Fibroblast of villous mesenchyme (primary cell): Measurements from ENCODE around the gene AOX1. TPM values are rescaled to one million over a fixed set of nuclear protein-coding genes. Genes with fewer than 3 reads are reported as not detected.

Source experiments
- DNase-seq: peaks from one replicate; pipeline ENCODE4 v3.0.0-alpha.2; 2010; ENCODE audit warnings: low read depth
- H3K4me3 ChIP-seq: 2 replicates; pipeline ENCODE4 v1.5.1; 2011; ENCODE audit warnings: low read depth, mild to moderate bottlenecking, low read length
- CTCF ChIP-seq: IDR thresholded peaks from 2 replicates; pipeline ENCODE4 v1.5.1; 2012; ENCODE audit warnings: low read depth, mild to moderate bottlenecking, low read length; ENCODE audit not compliant: insufficient read depth
- total RNA-seq: library from RNA; depleted of rRNA; stranded (reverse); fragments of >200 nt; gene quantifications from 2 replicates; pipeline ENCODE4 v1.2.3, GENCODE V29; 2012

Gene AOX1
- total RNA-seq, 1 donor: 57.4 TPM

GRCh38 chr2:200618590-200619021, 32.8 kb downstream of the AOX1 start:
- peak; percentile 58 for DNase-seq
- TF ChIP-seq CTCF: peak; percentile 23
- H3K4me3 ChIP-seq: no peak overlapping the region

GRCh38 chr2:200619279-200619678, 33.5 kb downstream of the AOX1 start:
- DNase-seq: no peak
- no peak for TF ChIP-seq CTCF
- H3K4me3 ChIP-seq: no peak overlapping the region

GRCh38 chr2:200620606-200621390, 35.0 kb downstream of the AOX1 start:
- TF ChIP-seq CTCF: no peak
- H3K4me3 ChIP-seq: no peak overlapping the region
- DNase-seq: no peak

GRCh38 chr2:200622106-200622505, 36.3 kb downstream of the AOX1 start:
- no peak for DNase-seq
- TF ChIP-seq CTCF: no peak
- H3K4me3 ChIP-seq: no peak overlapping the region

- no peak for DNase-seq
- TF ChIP-seq CTCF: no peak
- H3K4me3 ChIP-seq: no peak overlapping the region
Measured at GRCh38 chr2:200624026-200624425, 38.2 kb downstream of the AOX1 start.

- no peak for TF ChIP-seq CTCF
- DNase-seq: peak; percentile 58
- no peak overlapping the region for H3K4me3 ChIP-seq
Measured at GRCh38 chr2:200624658-200625057, 38.8 kb downstream of the AOX1 start.

- TF ChIP-seq CTCF: no peak
- no peak overlapping the region for H3K4me3 ChIP-seq
- no peak for DNase-seq
Measured at GRCh38 chr2:200625282-200625681, 39.5 kb downstream of the AOX1 start.
